Mesenchymal stem cell (in vitro differentiated cells and primary cell): Measurements from ENCODE around the gene UNG. TPM values are rescaled to one million over a fixed set of nuclear protein-coding genes. Genes with fewer than 3 reads are reported as not detected.
"Not testable (repeated sequence)": the region's sequence is repeated elsewhere in the genome, so short reads cannot be mapped to it uniquely, and the experiment has no call there.

Experiments used
- DNase-seq: peaks from one replicate; pipeline ENCODE4 v3.0.0-alpha.2; 2013
- H2AFZ ChIP-seq: one replicate; pipeline ENCODE4 v1.6.1; 2013; ENCODE audit warnings: low read depth, mild to moderate bottlenecking, control low read depth, inconsistent platforms, low read length, moderate library complexity
- H2AK5ac ChIP-seq: 2 replicates; pipeline ENCODE4 v1.6.1; 2013; ENCODE audit warnings: low read length, moderate library complexity, mild to moderate bottlenecking, inconsistent platforms; ENCODE audit not compliant: severe bottlenecking
- H2BK120ac ChIP-seq: one replicate; pipeline ENCODE4 v1.6.1; 2013; ENCODE audit warnings: low read depth, mild to moderate bottlenecking, inconsistent platforms, low read length, moderate library complexity
- H2BK12ac ChIP-seq, 2 experiments: one replicate each; pipeline ENCODE4 v1.6.1; 2013; ENCODE audit warnings: inconsistent platforms in 2 of 2, low read length in 2 of 2, mild to moderate bottlenecking in 2 of 2, moderate library complexity in 2 of 2, control low read depth in 1 of 2
- H2BK15ac ChIP-seq: one replicate; pipeline ENCODE4 v1.6.1; 2013; ENCODE audit warnings: mild to moderate bottlenecking, low read depth, inconsistent platforms; ENCODE audit not compliant: poor library complexity, severe bottlenecking
- H2BK5ac ChIP-seq: 2 replicates; pipeline ENCODE4 v1.6.1; 2013; ENCODE audit warnings: low read depth, mild to moderate bottlenecking, low read length, control low read depth, inconsistent platforms; ENCODE audit not compliant: poor library complexity, severe bottlenecking
- H3K14ac ChIP-seq, 2 experiments: one replicate each; pipeline ENCODE4 v1.6.1; 2013; ENCODE audit warnings: inconsistent platforms in 2 of 2, low read length in 2 of 2, control low read depth in 1 of 2, mild to moderate bottlenecking in 1 of 2, moderate library complexity in 1 of 2
- H3K18ac ChIP-seq, 2 experiments: one replicate each; pipeline ENCODE4 v1.6.1; 2013; ENCODE audit warnings: inconsistent platforms in 2 of 2, low read length in 2 of 2, control low read depth in 1 of 2, low read depth in 1 of 2, mild to moderate bottlenecking in 1 of 2
- H3K23ac ChIP-seq, 2 experiments: one replicate each; pipeline ENCODE4 v1.6.1; 2013; ENCODE audit warnings: inconsistent platforms in 2 of 2, low read length in 2 of 2, mild to moderate bottlenecking in 2 of 2, moderate library complexity in 2 of 2, control low read depth in 1 of 2
- H3K27ac ChIP-seq: 2 replicates; pipeline ENCODE4 v1.5.1; 2013; ENCODE audit warnings: mild to moderate bottlenecking, moderate library complexity, low read length, control low read depth, inconsistent platforms; ENCODE audit not compliant: poor library complexity, severe bottlenecking
- H3K27me3 ChIP-seq, 2 experiments: 2 replicates each; pipeline versions ENCODE4 v1.6.1 to v1.7.0; 2013; ENCODE audit warnings: low read length in 2 of 2, mild to moderate bottlenecking in 2 of 2, moderate library complexity in 2 of 2, control low read depth in 1 of 2, inconsistent platforms in 1 of 2; ENCODE audit not compliant: control insufficient read depth in 1 of 2, insufficient read depth in 1 of 2
- H3K36me3 ChIP-seq, 2 experiments: 2 replicates each; pipeline versions ENCODE4 v1.6.1 to v1.7.0; 2013; ENCODE audit warnings: low read length in 2 of 2, control low read depth in 1 of 2, inconsistent platforms in 1 of 2, low read depth in 1 of 2, mild to moderate bottlenecking in 1 of 2; ENCODE audit not compliant: insufficient read depth in 2 of 2, control insufficient read depth in 1 of 2
- H3K4ac ChIP-seq, 2 experiments: one replicate each; pipeline ENCODE4 v1.6.1; 2013; ENCODE audit warnings: inconsistent platforms in 2 of 2, low read length in 2 of 2, mild to moderate bottlenecking in 2 of 2, moderate library complexity in 2 of 2, control low read depth in 1 of 2, low read depth in 1 of 2
- H3K4me1 ChIP-seq: 2 replicates; pipeline ENCODE4 v1.6.1; 2013; ENCODE audit warnings: low read depth, low read length, control low read depth; ENCODE audit not compliant: control insufficient read depth, insufficient read depth
- H3K4me2 ChIP-seq: 2 replicates; pipeline ENCODE4 v1.6.1; 2013; ENCODE audit warnings: low read length, mild to moderate bottlenecking, inconsistent platforms; ENCODE audit not compliant: poor library complexity, severe bottlenecking
- H3K4me3 ChIP-seq, 2 experiments: 2 replicates each; pipeline versions ENCODE4 v1.5.1 to v1.7.0; 2013; ENCODE audit warnings: low read length in 2 of 2, mild to moderate bottlenecking in 2 of 2, control low read depth in 1 of 2, low read depth in 1 of 2; ENCODE audit not compliant: insufficient read depth in 1 of 2
- H3K79me1 ChIP-seq: replicated peaks from 2 replicates; pipeline ENCODE4 v1.6.1; 2013; ENCODE audit warnings: mild to moderate bottlenecking, control low read depth, low read length, inconsistent platforms; ENCODE audit not compliant: poor library complexity, severe bottlenecking
- H3K9ac ChIP-seq: 2 replicates; pipeline ENCODE4 v1.7.0; 2013; ENCODE audit warnings: mild to moderate bottlenecking, low read length, moderate library complexity
- H3K9me3 ChIP-seq: 2 replicates; pipeline ENCODE4 v1.7.0; 2013; ENCODE audit warnings: mild to moderate bottlenecking, low read length; ENCODE audit not compliant: control insufficient read depth
- H4K8ac ChIP-seq: one replicate; pipeline ENCODE4 v1.6.1; 2013; ENCODE audit warnings: inconsistent platforms, mild to moderate bottlenecking, low read length, moderate library complexity
- H4K91ac ChIP-seq: one replicate; pipeline ENCODE4 v1.6.1; 2013; ENCODE audit warnings: mild to moderate bottlenecking, low read length, inconsistent platforms
- WGBS: methylation state at CpG from one replicate; pipeline ENCODE4 v1.1.7; 2013; ENCODE audit warnings: mixed read lengths; 5-methylcytosine and 5-hydroxymethylcytosine counted together
- polyA plus RNA-seq, 2 experiments: library from polyadenylated mRNA; stranded (reverse); fragments of 200-250 nt; gene quantifications; one replicate each; pipeline ENCODE4 v1.2.3, GENCODE V29; 2013

UNG gene
- 8.3 TPM for polyA plus RNA-seq (2013, experiment 1 of 2)
- polyA plus RNA-seq (2013, experiment 2 of 2) = 7.7 TPM

GRCh38 chr12:109097435-109098182 lies at the start of gene UNG:
UNG (plus strand) TSS chr12:109097597; CDS start chr12:109097680, 83 bp downstream.
- Histone ChIP-seq H3K27me3 (no peaks in the 10 kb centered on the region), H2BK15ac (no peak within 1 kb of the TSS), H2AFZ (peak within 1 kb of the TSS; percentile 54), H3K27ac (peak within 1 kb of the TSS; percentile 77), H3K9me3 (no peaks in the 10 kb centered on the region), H3K4me2 (peak within 1 kb of the TSS; percentile 100), H3K9ac (peak within 1 kb of the TSS; percentile 98), H3K18ac (peak within 1 kb of the TSS; percentile 18 to 40), H3K23ac (no peak within 1 kb of the TSS), H2BK12ac (no peak within 1 kb of the TSS), H4K8ac (peak within 1 kb of the TSS; percentile 62), H2BK5ac (no peak within 1 kb of the TSS), H2AK5ac (no peak within 1 kb of the TSS), H3K79me1 (peaks cover 26% of the 10 kb centered on the region), H4K91ac (no peak within 1 kb of the TSS), H3K36me3 (peaks cover 13 to 19% of the 10 kb centered on the region in 2 experiments), H3K4ac (peak within 1 kb of the TSS; percentile 6 to 60), H2BK120ac (no peak within 1 kb of the TSS), H3K4me3 (peak within 1 kb of the TSS; percentile 71 to 95), H3K4me1 (peaks cover 15% of the 10 kb centered on the region), H3K14ac (peak within 1 kb of the TSS in 1 of 2 experiments; percentile 51)
- peak; percentile 96 for DNase-seq
- WGBS = under 1% methylated on average over 49 of the region's 71 CpGs

GRCh38 chr12:109048706-109049105 lies 48.7 kb upstream of the UNG start:
- not testable (repeated sequence) for H3K27ac ChIP-seq, H3K9me3 ChIP-seq, H3K14ac ChIP-seq, DNase-seq, H4K91ac ChIP-seq, H2BK120ac ChIP-seq, H3K4me2 ChIP-seq, H4K8ac ChIP-seq, H3K27me3 ChIP-seq, H2AK5ac ChIP-seq, H3K9ac ChIP-seq, H2BK5ac ChIP-seq, H2BK15ac ChIP-seq, H3K4me3 ChIP-seq, H3K18ac ChIP-seq, H2AFZ ChIP-seq, H3K4me1 ChIP-seq, H3K36me3 ChIP-seq, H3K4ac ChIP-seq, H2BK12ac ChIP-seq, H3K23ac ChIP-seq
- peaks cover 11% of the 10 kb centered on the region for H3K79me1 ChIP-seq
- 88% methylated on average over 1 of the region's 3 CpGs for WGBS

- H3K4me1 ChIP-seq, H3K4ac ChIP-seq: not testable (repeated sequence)
- 86% methylated on average over 8 of the region's 8 CpGs for WGBS
Measured at GRCh38 chr12:109049794-109050193, 47.6 kb upstream of the UNG start.

GRCh38 chr12:109052097-109052413 lies 45.3 kb upstream of the UNG start:
- H2BK5ac ChIP-seq = peak overlapping the region; percentile 44

More at GRCh38 chr12:109049794-109050193, 47.6 kb upstream of the UNG start:
- not testable (repeated sequence) for H4K91ac ChIP-seq, H3K9me3 ChIP-seq, H3K14ac ChIP-seq, H3K36me3 ChIP-seq, H3K27ac ChIP-seq, H3K18ac ChIP-seq, H3K27me3 ChIP-seq, H2AFZ ChIP-seq, H2BK12ac ChIP-seq, H2BK120ac ChIP-seq, H3K4me3 ChIP-seq, H3K9ac ChIP-seq, DNase-seq, H2BK15ac ChIP-seq, H2BK5ac ChIP-seq, H3K4me2 ChIP-seq, H2AK5ac ChIP-seq, H3K23ac ChIP-seq, H4K8ac ChIP-seq
- H3K79me1 ChIP-seq = peaks cover 13% of the 10 kb centered on the region

More at GRCh38 chr12:109052097-109052413, 45.3 kb upstream of the UNG start:
- Histone ChIP-seq H3K9ac (peak overlapping the region; percentile 96), H2BK120ac (no peak overlapping the region), H3K9me3 (no peaks in the 10 kb centered on the region), H3K4ac (peak overlapping the region in 1 of 2 experiments; percentile 84), H2BK12ac (no peak overlapping the region), H2AK5ac (no peak overlapping the region), H4K91ac (no peak overlapping the region), H3K4me3 (peak overlapping the region; percentile 32 to 99), H3K27me3 (no peaks in the 10 kb centered on the region), H3K23ac (no peak overlapping the region), H3K27ac (no peak overlapping the region), H3K14ac (no peak overlapping the region), H2BK15ac (no peak overlapping the region), H3K36me3 (no peaks in the 10 kb centered on the region), H3K4me1 (peaks cover 6% of the 10 kb centered on the region), H3K79me1 (peaks cover 20% of the 10 kb centered on the region), H4K8ac (peak overlapping the region; percentile 85), H2AFZ (peak overlapping the region; percentile 74), H3K4me2 (peak overlapping the region; percentile 75), H3K18ac (peak overlapping the region in 1 of 2 experiments; percentile 49)
- WGBS = 36% methylated on average over 6 of the region's 6 CpGs
- DNase-seq = no peak
